Tibial artery (tissue), 4 donors: ENCODE measurements around the gene SPEN.
"Not testable (repeated sequence)": the region's sequence is repeated elsewhere in the genome, so short reads cannot be mapped to it uniquely, and the experiment has no call there.

ENCODE experiments used
- DNase-seq, 2 donors: peaks; one replicate each; pipeline ENCODE4 v3.0.0-alpha.2; 2019
- H3K27ac ChIP-seq, 2 donors: fragments of 200-600 bp; sonication (generic) in 1 of 2; 1 replicate in 1 of 2; 2 replicates in 1 of 2; pipeline ENCODE4 v1.5.1; 2018 to 2019; ENCODE audit warnings: mild to moderate bottlenecking in 1 of 2
- H3K27me3 ChIP-seq, 2 donors: fragments of 200-600 bp; sonication (generic) in 1 of 2; one replicate each; pipeline versions ENCODE4 v1.5.1 to v1.6.0; 2016 to 2019
- H3K36me3 ChIP-seq, 3 donors: fragments of 200-600 bp; sonication (generic) in 2 of 3; one replicate each; pipeline ENCODE4 v1.5.1; 2016 to 2019; ENCODE audit warnings: mild to moderate bottlenecking in 2 of 3
- H3K4me1 ChIP-seq, 4 donors: fragments of 200-600 bp; sonication (generic) in 2 of 4; 1 replicate in 3 of 4; 2 replicates in 1 of 4; pipeline ENCODE4 v1.5.1; 2016 to 2019
- H3K4me3 ChIP-seq, 2 donors: fragments of 200-600 bp; sonication (generic) in 1 of 2; 1 replicate in 1 of 2; 2 replicates in 1 of 2; pipeline ENCODE4 v1.5.1; 2018 to 2019; ENCODE audit warnings: mild to moderate bottlenecking in 2 of 2
- H3K9me3 ChIP-seq, 3 donors: fragments of 200-600 bp; sonication (generic) in 1 of 3; one replicate each; pipeline ENCODE4 v1.5.1; 2016 to 2019
- intact Hi-C: fragments of 100-400 bp; cut with DNase I; formaldehyde crosslinking; loops from one replicate; pipeline ENCODE4 v1.15.0; 2023; ENCODE audit warnings: low total_unique reads
- TF ChIP-seq, protein P1 (sequence below), 2 experiments: fragments of 200-600 bp in 1 of 2; fragments of 450-650 bp in 1 of 2; IDR thresholded peaks; one replicate each; pipeline ENCODE4 v1.5.1; 2017 to 2019; ENCODE audit warnings: antibody characterized with exemption in 2 of 2, mild to moderate bottlenecking in 1 of 2, moderate library complexity in 1 of 2

SPEN gene

GRCh38 chr1:15803380-15803779, 44.1 kb upstream of the SPEN start:
- peaks cover 0 to 43% (median 35%) of the 10 kb centered on the region in 4 donors for H3K4me1 ChIP-seq
- intact Hi-C loops, result no loop called here
- H3K27ac ChIP-seq, result peak overlapping the region in 1 of 2 donors; percentile 24
- no peak overlapping the region for H3K4me3 ChIP-seq
- no peak for DNase-seq
- H3K9me3 ChIP-seq, result no peaks in the 10 kb centered on the region
- TF ChIP-seq, protein P1, sequence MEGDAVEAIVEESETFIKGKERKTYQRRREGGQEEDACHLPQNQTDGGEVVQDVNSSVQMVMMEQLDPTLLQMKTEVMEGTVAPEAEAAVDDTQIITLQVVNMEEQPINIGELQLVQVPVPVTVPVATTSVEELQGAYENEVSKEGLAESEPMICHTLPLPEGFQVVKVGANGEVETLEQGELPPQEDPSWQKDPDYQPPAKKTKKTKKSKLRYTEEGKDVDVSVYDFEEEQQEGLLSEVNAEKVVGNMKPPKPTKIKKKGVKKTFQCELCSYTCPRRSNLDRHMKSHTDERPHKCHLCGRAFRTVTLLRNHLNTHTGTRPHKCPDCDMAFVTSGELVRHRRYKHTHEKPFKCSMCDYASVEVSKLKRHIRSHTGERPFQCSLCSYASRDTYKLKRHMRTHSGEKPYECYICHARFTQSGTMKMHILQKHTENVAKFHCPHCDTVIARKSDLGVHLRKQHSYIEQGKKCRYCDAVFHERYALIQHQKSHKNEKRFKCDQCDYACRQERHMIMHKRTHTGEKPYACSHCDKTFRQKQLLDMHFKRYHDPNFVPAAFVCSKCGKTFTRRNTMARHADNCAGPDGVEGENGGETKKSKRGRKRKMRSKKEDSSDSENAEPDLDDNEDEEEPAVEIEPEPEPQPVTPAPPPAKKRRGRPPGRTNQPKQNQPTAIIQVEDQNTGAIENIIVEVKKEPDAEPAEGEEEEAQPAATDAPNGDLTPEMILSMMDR (IDR thresholded peaks at IDR 0.05), result peak in 1 of 2 experiments; percentile 45
- no peaks in the 10 kb centered on the region for H3K27me3 ChIP-seq
- no peaks in the 10 kb centered on the region for H3K36me3 ChIP-seq

- Histone ChIP-seq H3K4me3 (no peak overlapping the region), H3K9me3 (no peaks in the 10 kb centered on the region), H3K27me3 (no peaks in the 10 kb centered on the region), H3K4me1 (peaks cover 0 to 43% (median 32%) of the 10 kb centered on the region in 4 donors), H3K36me3 (no peaks in the 10 kb centered on the region), H3K27ac (no peak overlapping the region)
- no peak for DNase-seq
- intact Hi-C loops, result no loop called here
- TF ChIP-seq, protein P1 (IDR thresholded peaks at IDR 0.05), result no peak
Measured at GRCh38 chr1:15804060-15804459, 43.4 kb upstream of the SPEN start.

DNA sequence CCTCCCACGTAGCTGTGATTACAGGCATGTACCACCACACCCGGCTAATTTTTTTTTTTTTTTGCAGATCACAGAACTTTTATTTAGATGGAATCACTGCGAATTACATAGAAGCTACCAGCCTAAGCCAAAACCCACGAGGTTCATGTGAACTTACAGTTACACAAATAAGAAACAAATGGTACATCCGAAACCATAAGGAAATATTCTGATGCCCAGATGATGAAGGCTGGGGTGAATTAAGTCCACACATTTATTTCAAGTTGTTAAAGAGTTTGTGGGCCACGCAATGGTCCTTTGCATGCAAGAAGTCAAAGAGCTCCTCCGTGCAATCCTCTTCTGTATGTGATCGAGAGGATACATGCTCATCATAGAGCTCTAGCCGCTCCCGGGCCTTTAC, 40.4 kb upstream of the SPEN start:
- Histone ChIP-seq H3K4me3 (no peak overlapping the region), H3K27ac (no peak overlapping the region), H3K4me1 (peaks cover 0 to 36% (median 16%) of the 10 kb centered on the region in 4 donors), H3K27me3 (no peaks in the 10 kb centered on the region), H3K36me3 (no peaks in the 10 kb centered on the region), H3K9me3 (no peaks in the 10 kb centered on the region)
- intact Hi-C loops, result no loop called here
- no peak for DNase-seq
- TF ChIP-seq, protein P1 (IDR thresholded peaks at IDR 0.05), result no peak

GRCh38 chr1:15807549-15807948, 40.0 kb upstream of the SPEN start, which contains the start of gene UQCRHL:
TSS of gene UQCRHL (minus strand) at chr1:15807649. CDS start at chr1:15807649, 0 bp downstream.
- H3K9me3 ChIP-seq, intact Hi-C loops, H3K4me3 ChIP-seq, H3K36me3 ChIP-seq, DNase-seq, H3K27me3 ChIP-seq: not testable (repeated sequence)
- Histone ChIP-seq H3K4me1 (peaks cover 0 to 32% (median 15%) of the 10 kb centered on the region in 4 donors), H3K27ac (peak within 1 kb of the TSS in 1 of 2 donors; percentile 82)

DNA sequence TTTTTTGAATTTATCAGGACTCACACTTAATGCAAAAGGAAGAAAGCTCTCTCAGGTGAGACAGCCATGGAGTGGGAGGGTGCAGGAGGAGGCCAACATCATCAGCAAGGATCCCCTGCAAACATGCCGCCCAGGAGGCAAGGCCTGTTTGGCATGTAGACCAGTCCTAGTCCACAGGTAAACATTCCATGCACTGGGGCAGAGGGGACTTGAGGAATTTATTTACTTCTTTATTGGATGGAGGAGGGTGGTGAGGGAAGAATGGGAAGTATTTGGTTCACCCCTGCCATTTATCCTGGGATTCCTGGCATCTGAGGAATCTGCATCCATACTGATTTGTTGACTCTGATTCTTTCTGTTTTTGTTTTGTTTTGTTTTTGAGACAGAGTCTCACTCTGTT, 38.6 kb upstream of the SPEN start:
- H3K36me3 ChIP-seq, result no peaks in the 10 kb centered on the region
- peak overlapping the region; percentile 76 to 82 for H3K27ac ChIP-seq
- H3K27me3 ChIP-seq, result no peaks in the 10 kb centered on the region
- DNase-seq, result no peak
- H3K4me3 ChIP-seq, result no peak overlapping the region
- no peaks in the 10 kb centered on the region for H3K9me3 ChIP-seq
- H3K4me1 ChIP-seq, result peaks cover 0 to 44% (median 19%) of the 10 kb centered on the region in 4 donors
- intact Hi-C loops, result no loop called here
- TF ChIP-seq, protein P1 (IDR thresholded peaks at IDR 0.05), result no peak

- peaks cover 0 to 45% (median 19%) of the 10 kb centered on the region in 4 donors for H3K4me1 ChIP-seq
- no peaks in the 10 kb centered on the region for H3K36me3 ChIP-seq
- TF ChIP-seq, protein P1 (IDR thresholded peaks at IDR 0.05), result no peak
- intact Hi-C loops, result loop anchor here (5.0 kb wide), 1 partner anchor 182 kb away; no protein-coding TSS in a partner anchor
- H3K27me3 ChIP-seq, result no peaks in the 10 kb centered on the region
- peak; percentile 72 to 82 for DNase-seq
- no peaks in the 10 kb centered on the region for H3K9me3 ChIP-seq
- no peak overlapping the region for H3K4me3 ChIP-seq
- H3K27ac ChIP-seq, result peak overlapping the region; percentile 76 to 82
Measured at GRCh38 chr1:15810073-15810472, 37.4 kb upstream of the SPEN start.
